Cerebellar nuclear complex (tissue), 1 donor: ENCODE measurements around the gene RBM20.

Experiments used
- DNase-seq, 2 experiments: peaks; one replicate each; lab custom pipeline; 2025; lab: John Stamatoyannopoulos, UW

Gene RBM20

GRCh38 chr10:110737886-110738634 is 93.9 kb downstream of the RBM20 start:
- DNase-seq = no peak

- no peak for DNase-seq
Observed at GRCh38 chr10:110739811-110740271, 95.7 kb downstream of the RBM20 start.

GRCh38 chr10:110742801-110743200 is 98.7 kb downstream of the RBM20 start:
- no peak for DNase-seq

- no peak for DNase-seq
Observed at GRCh38 chr10:110744782-110745181, 100.6 kb downstream of the RBM20 start.

GRCh38 chr10:110746254-110746826 is 102.2 kb downstream of the RBM20 start:
- peak in 1 of 2 experiments; percentile 44 for DNase-seq

GRCh38 chr10:110746969-110747608 is 103.0 kb downstream of the RBM20 start:
- DNase-seq = no peak

- DNase-seq = no peak
Observed at GRCh38 chr10:110747609-110748464, 103.7 kb downstream of the RBM20 start.

- no peak for DNase-seq
Observed at GRCh38 chr10:110748970-110749369, 104.8 kb downstream of the RBM20 start.

GRCh38 chr10:110750931-110751330 is 106.8 kb downstream of the RBM20 start:
- no peak for DNase-seq

- no peak for DNase-seq
Observed at GRCh38 chr10:110751850-110752249, 107.7 kb downstream of the RBM20 start.

- DNase-seq = no peak
Observed at GRCh38 chr10:110753462-110753861, 109.3 kb downstream of the RBM20 start.

- no peak for DNase-seq
Observed at GRCh38 chr10:110754375-110755105, 110.4 kb downstream of the RBM20 start.

- DNase-seq = no peak
Observed at GRCh38 chr10:110755781-110756180, 111.6 kb downstream of the RBM20 start.

- no peak for DNase-seq
Observed at GRCh38 chr10:110756876-110757275, 112.7 kb downstream of the RBM20 start.

- DNase-seq = no peak
Observed at GRCh38 chr10:110757586-110757985, 113.5 kb downstream of the RBM20 start.

- no peak for DNase-seq
Observed at GRCh38 chr10:110758128-110758765, 114.1 kb downstream of the RBM20 start.

GRCh38 chr10:110758898-110759297 is 114.8 kb downstream of the RBM20 start:
- DNase-seq = no peak

- DNase-seq = no peak
Observed at GRCh38 chr10:110759523-110759922, 115.4 kb downstream of the RBM20 start.

GRCh38 chr10:110762109-110762848 is 118.1 kb downstream of the RBM20 start:
- no peak for DNase-seq

- no peak for DNase-seq
Observed at GRCh38 chr10:110762849-110763211, 118.7 kb downstream of the RBM20 start.
